Activated CD4-positive, alpha-beta T cell treated with anti-CD3 and anti-CD28 coated beads for 4 hours (primary cell): ENCODE results near the gene DEFB114.
"Not testable (repeated sequence)": the region's sequence is repeated elsewhere in the genome, so short reads cannot be mapped to it uniquely, and the experiment has no call there.

Experiments used
- DNase-seq, 2 donors: peaks; one replicate each; pipeline ENCODE4 v3.0.0-alpha.2; 2020

The DEFB114 gene, protein sequence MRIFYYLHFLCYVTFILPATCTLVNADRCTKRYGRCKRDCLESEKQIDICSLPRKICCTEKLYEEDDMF

DNA sequence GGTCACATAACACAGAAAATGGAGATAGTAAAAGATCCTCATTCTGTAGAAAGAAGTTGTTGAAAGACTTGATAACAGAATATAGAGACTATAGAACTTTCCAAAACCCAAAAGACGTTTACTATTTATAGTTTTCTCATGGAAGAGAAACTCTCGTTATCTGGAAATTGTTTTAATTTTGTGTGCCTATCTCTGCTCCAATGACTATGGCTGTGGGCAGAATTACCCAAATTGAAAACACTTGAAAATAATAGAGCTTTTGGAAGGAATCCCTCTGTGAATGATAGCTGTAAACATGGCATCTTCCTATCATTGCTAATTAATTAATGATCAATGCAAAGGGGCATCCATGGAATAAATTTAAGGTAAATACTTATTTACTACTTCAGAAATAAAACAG is at the start of gene DEFB114:
Gene DEFB114, minus strand, starts transcription at position 101 of the 400 bp plus-strand sequence. Its CDS starts 59 bp downstream, at position 42.
- DNase-seq = no peak

DNA sequence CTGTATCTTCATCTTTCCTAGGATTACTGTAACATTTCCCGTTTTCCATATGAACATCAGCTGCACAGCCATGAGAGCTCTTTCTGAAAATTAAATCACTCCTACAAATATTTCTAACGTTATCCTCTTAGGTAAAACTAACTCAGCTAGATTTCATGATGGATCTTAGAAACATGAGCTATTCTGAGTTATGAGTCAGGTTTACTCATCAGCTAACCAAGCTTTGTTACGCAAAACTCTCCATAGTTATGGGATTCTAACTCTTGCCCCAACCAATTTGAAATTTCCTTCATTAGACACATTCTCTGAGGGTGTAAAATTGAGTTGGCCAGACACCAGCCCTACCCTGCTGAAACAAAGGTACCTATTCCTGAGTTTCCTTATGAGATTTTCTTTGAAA is 43.9 kb upstream of the DEFB114 start:
- DNase-seq = no peak

DNA sequence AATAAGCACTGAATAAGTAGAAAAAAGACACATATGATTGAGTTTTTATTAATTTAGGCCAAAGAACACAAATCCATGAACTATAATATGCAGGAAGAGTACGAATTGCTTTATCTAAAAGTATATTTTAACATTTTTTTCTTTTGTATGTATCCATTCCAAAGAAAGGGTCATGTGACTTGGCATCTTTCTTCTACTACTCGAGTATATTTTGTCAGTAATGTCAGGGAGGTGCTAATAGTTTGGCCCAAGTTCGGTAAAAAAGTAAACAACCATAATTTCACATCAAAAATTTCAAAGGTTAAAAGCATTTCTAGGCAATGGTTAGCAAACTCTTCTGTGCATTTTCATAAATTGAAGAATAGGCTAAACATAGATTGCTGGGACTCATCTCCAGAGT is 39.2 kb upstream of the DEFB114 start:
- DNase-seq = no peak

DNA sequence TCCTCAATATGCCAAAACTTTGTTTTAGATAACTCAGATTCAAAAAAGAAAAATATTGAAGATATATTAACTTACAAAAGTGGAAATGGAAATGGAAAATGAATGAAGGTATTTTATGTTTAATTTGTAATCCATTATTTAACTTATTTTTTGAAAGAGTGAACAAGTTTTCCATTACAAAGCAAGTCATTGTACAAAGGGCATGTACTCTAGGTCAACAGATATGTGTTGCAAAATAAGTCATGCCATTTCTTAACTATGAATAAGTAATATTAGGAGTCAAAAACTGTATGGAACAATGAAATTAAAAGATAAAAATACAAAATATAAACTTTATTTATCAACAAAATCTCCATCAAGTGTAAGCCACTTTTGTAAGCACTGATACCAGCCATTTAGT is 31.3 kb upstream of the DEFB114 start:
- no peak for DNase-seq

DNA sequence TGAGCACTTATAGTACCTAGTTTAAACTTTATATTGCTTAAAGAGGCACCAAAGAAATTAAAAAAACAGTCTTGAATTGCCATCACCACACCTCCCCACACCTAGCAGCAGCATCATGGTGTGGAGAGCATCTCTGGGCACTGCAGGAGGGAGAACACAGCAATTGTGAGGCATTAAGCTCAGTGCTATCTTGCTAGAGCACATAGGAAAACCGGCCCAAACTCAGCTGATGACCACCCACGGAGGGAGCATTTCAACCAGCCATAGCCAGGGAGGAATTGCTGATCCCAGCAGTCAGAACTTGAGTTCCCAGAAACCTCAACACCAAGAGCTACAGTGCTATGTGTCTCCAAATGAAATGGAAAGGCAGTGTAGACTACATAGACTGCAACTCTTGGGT is 24.9 kb upstream of the DEFB114 start:
- no peak for DNase-seq

DNA sequence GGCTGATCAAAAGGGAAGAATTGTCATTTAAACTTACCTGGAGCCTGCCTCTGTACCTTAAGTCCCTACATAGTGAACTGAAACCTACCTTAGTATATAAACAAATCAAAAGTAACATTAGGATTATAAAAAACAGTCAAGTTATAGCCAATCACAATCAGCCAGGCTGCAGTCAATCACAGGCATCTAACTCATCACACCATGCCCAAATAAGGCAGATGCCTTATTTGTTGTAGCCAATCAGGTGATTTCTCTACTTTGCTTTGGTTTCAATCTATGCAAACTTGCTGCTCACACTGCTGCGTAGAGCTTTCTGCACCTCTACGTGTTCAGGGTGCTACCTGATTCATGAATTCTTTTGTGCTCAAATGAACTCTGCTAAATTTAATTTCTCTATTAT is 23.8 kb upstream of the DEFB114 start:
- DNase-seq = no peak

DNA sequence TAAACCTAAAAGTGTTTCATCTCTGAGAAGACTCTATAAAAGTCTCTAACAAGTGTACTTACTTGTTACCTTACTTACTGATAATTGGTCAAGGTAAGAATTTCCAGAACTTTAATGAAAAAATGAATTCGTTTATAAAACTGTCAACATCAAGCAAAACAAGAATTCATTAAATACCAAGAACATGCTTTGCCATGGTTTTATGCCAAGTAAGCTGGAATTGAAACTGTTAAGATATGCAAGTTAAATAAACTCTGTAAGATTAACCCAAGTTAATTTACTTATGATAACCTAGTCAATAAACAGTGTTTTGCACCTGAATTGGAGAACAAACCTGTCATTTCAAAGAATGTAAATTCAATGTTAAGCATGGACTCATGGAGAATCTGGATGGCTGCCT is 22.6 kb upstream of the DEFB114 start:
- no peak for DNase-seq

DNA sequence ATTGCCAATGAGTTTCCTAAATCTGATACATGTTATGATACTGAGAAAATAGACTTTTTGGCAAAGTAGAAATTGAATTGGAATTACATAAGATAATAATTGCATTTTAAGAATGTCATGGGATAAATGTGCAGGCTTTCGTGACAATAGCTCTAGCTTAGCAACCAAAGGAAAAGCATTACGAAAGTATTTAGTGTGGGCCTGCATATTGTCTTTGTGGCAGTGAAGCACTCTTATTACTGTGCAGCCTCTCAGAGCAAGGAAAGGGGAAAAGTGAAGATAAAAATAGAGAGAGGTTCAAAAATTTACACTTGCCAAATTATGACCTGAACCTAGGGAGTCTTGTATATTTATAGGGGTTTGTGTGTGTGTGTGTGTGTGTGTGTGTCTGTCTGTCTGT is 18.1 kb upstream of the DEFB114 start:
- DNase-seq = no peak

DNA sequence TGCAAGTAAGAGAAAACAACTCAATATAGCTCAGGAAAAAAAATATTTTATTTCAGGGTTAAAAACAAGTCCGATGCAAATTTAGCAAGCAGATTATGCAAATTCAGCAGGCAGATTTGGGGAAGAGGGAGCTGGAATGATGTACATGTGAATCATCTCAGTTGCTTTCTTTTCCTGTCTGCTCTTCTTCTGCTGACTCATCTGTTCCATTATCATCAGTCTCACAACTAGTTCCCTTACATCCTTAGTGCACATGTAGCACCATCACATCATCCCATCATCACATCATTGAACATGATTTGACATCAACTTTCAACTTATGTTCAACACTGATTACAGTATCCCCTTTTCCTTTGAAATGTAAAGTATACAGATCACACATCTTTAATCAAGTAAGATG is 16.9 kb upstream of the DEFB114 start:
- DNase-seq = no peak

DNA sequence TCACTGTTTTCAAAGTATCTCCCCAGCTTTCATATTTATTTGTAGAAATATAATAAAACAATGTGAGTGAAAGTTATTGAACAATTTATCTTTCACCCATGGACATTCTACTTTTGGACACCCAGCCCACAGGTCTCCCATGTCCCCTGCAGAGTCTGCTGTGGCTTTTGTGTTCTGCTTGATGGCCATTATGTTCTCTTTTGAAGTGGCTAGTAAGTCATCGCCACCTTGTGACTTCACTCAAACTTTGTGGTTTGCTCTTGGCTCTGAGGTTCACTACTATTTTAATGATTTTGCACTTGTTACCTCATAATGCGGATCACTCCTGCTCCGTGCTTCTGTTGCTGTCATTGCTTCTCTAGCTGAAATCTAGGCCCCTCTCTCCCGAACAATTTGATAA is 15.6 kb upstream of the DEFB114 start:
- no peak for DNase-seq

DNA sequence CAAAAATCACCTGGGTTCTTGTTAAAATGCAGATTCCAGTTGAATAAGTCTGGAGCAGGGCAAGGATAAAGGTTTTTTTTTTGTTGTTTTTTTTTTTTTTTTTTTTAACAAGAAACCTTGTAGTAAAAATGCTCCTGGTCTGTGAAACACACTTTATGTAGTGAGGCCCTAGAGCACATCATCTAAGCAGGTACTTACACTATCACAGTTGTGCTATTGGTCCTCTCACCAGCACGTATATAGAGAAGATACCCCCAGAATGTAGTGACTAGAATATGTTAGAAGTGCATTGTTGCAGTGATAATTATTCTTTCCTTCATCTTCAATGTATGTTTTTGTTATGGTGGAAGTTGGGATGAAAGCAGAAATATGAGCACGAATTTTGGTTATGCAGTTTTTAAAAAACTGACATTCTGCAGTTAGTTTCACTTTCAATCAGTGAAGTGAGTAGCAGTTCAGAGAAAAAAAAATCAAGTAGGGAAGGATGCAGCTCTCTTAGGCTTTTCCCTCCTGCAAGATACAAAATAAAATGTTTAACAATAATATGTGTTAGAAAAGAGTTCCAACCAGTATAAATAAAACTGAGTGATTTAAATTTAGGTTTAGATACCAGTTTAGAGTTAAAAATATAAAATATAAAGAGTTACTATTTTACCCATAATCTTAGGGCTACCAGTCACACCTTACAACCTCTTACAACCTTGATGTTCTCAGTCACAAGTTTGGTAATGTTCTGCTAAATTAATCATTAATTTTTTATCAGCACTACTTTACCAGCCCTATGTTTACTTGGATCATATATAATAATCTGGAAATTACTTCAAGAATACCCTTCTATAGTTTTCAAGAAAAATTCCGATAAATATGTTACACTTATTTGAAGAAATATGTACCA is 14.6 kb upstream of the DEFB114 start:
- no peak for DNase-seq

DNA sequence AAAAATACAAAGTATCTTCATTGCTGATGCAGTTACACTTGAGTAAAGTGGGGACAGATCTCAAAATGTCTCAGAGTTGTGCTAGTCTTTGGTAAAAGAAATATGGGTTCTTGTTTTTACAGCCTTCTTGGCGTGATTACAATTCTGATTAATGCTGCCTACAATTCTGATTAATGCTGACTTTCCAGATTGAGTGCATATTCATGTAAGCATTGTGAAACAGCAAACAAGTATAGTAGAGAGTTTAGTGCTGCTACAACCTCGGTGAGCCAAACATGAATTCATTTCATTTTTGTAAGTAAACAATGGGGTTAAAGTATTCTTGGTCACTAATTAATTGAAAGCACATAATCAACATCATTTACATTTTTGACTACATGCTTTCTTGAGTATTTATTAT is 5.6 kb upstream of the DEFB114 start, which contains the start of gene DEFB113:
Gene DEFB113, minus strand, starts transcription at position 21 of the 400 bp plus-strand sequence. Its CDS starts 0 bp downstream, at position 21.
- no peak for DNase-seq

DNA sequence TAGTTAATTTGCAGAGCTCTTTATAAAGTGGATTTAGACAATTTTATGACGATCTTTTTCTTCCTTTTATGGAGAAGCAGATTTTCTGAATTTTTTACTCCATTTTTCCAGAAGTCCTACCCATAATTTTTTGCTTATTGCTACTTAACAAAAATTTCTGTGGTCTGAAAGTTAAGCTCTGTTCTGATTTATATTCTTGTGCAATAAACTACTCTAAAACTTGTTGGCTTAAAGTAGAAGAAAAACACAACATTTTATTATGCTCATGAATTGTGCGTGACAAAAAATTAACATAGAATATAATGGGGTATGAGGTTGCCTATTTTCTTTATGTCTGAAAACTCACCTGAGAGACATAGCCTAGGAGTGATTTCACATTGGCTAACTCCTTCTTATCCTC is 2.9 kb upstream of the DEFB114 start:
- DNase-seq = no peak

DNA sequence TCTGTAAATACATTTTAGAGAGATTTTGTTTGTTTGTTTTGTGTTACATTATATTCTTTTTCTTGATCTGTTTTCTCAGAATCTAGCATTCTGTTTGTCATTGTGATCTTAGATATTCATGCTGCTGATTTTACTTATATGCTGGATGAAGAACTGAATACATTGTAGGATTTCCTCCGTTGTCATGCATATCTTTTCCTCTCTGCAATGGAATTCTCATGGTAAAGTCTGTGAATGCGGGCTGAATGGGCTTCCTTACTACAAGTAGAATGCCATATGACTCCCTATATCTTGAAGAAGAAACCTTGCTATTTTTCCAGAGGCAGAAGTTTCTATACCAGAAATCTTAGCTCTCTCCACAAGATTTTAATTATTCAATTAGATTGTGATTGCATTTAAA is 2.4 kb upstream of the DEFB114 start:
- DNase-seq = no peak

DNA sequence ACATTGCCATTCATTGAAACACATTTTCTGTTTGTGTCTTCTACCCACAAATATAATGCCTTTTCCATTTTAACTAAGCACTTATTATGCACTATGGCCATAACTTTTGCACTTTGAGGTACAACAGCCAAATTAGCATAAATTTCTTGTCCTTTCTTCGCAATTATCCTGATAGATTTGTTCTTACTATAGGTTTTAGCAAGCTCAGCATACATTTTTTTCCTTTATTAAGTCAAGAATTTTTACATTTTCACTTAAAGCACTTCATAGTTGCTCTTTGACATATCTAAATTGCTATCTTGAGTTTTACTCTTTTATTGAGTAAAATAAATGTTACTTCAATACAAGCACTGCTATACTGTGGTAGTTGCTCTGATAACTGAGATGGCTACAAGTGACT is 5.8 kb downstream of the DEFB114 start:
- no peak for DNase-seq

DNA sequence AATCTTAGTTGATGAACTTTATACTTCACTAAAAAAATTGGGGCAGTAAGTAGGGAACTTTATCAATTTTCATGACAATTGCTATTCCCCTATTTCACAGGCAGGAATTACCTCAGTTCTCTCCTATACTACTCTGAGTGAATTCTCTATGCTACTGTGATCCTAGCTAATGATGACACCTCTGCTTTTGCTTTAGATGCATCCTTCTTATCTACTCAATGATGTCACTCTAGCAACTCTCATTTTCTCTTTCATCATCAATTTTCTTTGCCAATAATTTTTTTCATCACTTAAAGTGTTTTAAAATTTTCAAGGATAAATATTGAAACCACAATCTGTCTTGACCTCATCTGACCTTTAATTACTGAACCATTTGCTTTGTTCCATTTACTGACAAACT is 8.1 kb downstream of the DEFB114 start:
- no peak for DNase-seq

DNA sequence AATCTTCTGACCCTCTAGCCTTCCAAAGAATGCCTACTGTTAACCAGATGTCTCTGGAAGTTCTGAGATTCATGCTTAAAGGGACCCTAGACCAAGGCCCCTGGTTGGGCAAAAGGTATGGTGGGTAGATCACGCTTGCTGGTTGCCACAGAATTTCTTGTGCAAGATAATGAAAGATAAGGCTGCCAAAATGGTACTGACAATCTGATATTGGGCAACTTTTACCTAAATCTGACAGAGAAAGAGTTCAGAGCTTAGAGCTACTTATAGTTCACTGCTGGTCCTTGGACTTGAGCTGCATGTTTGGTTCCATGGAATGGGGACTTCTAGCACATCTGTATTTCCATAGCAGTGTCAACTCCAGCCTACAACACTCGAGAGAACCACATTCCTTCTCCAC is 12.0 kb downstream of the DEFB114 start:
- no peak for DNase-seq

DNA sequence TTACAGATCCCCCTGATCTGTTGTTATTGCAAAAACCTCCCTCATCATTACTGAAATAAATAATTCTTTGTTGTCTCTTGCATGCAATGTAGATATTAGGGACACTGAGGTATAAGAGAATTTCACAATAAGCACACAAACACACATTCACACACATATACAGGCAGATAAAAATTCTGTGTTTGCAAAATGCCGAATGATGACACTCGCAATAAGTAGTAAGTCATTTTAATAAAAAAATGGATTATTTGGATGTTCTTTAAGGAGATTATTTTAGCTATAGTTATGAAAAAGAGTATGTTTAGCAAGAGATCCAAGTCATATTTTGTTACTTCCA is 13.6 kb downstream of the DEFB114 start:
- DNase-seq = no peak

DNA sequence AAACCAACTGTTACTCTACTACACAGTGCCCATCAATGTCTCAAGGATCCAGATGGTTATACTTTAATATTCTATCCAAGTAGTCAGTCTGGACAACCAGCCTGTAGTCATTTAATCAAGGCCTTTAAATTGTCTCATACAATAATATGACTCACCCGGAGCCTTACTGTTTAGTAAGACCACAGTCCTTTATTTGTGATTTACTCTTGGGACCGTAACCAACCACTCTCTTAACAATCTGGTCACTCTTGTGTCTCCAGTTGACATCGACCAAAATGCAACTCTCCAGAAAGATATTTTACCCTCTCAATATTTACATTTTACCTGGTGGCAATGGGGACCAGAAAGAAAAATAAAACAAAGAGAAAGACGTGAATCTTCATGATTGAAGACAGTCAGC is 14.9 kb downstream of the DEFB114 start:
- DNase-seq = no peak

DNA sequence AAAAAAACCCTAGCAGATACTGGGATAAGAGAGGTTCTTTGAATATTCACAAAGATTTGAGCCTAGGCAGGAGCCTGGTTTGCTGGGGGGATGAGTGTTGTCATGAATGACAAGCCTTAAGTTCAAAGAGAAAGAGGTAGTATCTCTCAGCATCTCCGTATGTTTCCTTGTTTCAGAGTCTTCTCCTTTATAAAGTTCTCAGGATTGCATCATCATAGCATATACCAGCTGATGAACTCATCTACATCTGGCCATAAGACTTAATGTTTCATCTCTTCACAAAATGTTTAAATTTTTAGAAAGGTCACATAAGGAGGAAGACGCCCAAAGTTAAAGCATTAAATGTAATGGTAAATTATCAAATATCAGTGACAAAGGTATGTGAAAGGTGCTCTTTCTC is 17.1 kb downstream of the DEFB114 start:
- no peak for DNase-seq

DNA sequence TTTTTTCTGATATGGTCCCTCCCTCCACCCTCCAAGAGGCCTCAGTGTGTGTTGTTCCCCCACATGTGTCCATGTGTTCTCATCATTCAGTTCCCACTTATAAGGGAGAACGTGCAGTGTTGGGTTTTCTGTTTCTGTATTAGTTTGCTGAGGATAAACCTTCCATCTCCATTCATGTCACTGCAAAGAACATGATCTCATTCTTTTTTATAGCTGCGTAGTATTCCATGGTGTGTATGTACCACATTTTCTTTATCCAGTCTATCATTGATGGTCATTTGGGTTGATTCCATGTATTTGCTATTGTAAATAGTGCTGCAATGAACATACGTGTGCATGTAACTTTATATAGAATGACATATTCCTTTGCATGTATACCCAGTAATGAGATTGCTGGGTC is 19.9 kb downstream of the DEFB114 start:
- not testable (repeated sequence) for DNase-seq

DNA sequence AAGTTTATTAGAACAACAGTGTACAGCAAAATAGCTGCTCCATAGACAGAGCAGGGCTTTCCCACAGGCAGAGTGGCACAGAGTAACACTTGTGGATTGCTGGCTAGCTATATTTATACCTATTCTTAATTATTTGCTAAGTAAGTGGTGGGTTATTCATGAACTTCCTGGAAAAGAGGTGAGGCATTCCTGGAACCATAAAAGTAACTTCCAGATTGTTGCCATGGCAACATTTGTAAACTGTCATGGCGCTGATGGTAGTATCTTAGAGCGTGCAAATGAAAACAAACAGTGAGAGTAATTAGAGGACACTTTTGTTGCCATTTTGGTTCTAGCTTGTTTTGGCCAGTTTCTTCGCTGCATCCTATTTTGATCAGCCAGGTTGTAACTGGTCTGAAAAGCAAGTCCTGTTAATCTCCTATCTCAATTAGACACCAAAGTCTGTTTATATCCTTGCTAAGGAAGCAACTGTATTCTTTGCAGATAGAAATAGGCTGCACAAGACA is 23.9 kb downstream of the DEFB114 start:
- DNase-seq = no peak

DNA sequence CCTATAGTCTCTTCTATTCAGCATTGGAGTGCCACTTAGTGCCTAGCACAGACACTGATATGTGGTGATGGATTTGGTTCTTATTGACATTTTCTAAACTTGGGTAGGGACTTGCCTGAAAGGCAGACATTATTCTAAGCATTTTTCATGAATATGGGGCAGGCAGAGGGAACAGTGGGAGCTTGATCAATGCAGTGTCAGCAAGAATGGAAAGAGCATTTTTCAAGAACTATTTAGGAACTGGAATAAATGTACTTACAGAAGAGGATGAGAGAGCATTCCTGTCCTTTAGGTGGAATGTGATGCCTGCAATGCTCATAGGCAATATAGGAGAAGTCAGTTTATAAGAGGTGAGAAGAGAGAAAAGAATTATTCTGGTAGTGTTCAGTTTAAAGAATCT is 26.2 kb downstream of the DEFB114 start:
- no peak for DNase-seq

DNA sequence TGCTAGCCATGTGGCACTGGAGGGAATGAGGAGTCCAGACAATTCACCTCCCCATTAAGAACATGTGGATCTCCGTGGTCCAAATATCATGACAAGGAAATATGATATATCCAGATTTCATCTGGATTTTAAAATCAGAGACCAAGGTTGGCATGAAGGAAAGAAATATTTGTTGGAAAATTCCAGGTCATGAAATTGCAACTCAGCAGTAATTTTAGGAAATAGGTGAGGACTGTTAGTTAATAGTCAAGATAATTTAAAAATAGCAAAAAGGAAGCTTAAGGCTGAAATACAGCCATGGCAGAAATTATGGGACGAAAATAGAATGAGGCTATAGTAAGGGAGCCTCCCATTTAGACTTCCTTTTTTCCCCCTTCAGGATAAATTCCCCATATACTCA is 26.9 kb downstream of the DEFB114 start:
- no peak for DNase-seq

DNA sequence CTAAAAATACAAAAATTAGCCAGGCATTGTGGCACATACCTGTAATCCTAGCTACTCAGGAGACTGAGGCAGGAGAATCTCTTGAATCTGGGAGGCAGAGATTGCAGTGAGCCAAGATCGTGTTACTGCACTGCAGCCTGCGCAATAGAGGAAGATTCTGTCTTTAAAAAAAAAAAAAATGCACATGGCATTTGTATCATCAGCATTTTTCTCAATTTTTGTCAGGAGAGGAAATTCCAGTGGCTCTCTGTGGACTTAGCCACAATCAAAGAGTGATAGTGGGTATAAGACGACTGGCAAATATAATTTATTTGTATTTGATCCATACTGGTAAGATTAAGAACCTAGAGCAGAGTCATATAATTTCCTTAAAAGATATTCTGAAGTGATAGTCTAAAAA is 28.6 kb downstream of the DEFB114 start:
- no peak for DNase-seq
